ENCODE data around the gene ERC2. TPM values are rescaled to one million over a fixed set of nuclear protein-coding genes. Genes with fewer than 3 reads are reported as not detected.

The ERC2 gene
- total and polyA plus RNA-seq, 2 donors (not counting 3 experiments of a cell fraction or from before 2014, with no cell fraction given) = 5.6 to 15.5 TPM

- BruUV-seq (replicated peaks) = no TSS peak
Measured at GRCh38 chr3:55647063-55647462, 821.2 kb downstream of the ERC2 start.

More at GRCh38 chr3:55647063-55647462, 821.2 kb downstream of the ERC2 start:
- CTCF ChIA-PET = no interaction called here
- no peaks in the 10 kb centered on the region for H3K36me3 ChIP-seq (ENCODE audit: control insufficient read depth in 2 of 2, extremely low read depth in 1 of 2, insufficient read depth in 2 of 2, low read length in 2 of 2)
- dilution Hi-C loops (cut with MboI; ENCODE audit: extremely low pct_ligation_motif_present, low sequenced_read_pairs) (no loop called here), intact Hi-C loops (cut with micrococcal nuclease) (no loop called here)
- no peaks in the 10 kb centered on the region for H4K20me1 ChIP-seq (replicated peaks; ENCODE audit: control insufficient read depth, extremely low read depth, insufficient read depth, low read length)
- TF ChIP-seq POLR2A (IDR thresholded peaks at IDR 0.05; ENCODE audit: low read depth, low read length) (no peak), GATA2 (IDR thresholded peaks at IDR 0.05; ENCODE audit: insufficient read depth, insufficient read length, low read depth, low read length) (no peak), EZH2 (IDR thresholded peaks at IDR 0.05; ENCODE audit: borderline replicate concordance, low read depth, low read length, severe bottlenecking) (no peak), CTCF (IDR thresholded peaks at IDR 0.05; ENCODE audit: extremely low read depth in 1 of 2, insufficient read depth in 1 of 2, low read depth in 1 of 2, low read length in 2 of 2) (no peak), FOS (IDR thresholded peaks at IDR 0.05; ENCODE audit: borderline replicate concordance, insufficient read depth, low read length) (no peak), JUN (IDR thresholded peaks at IDR 0.05; ENCODE audit: borderline replicate concordance, insufficient read depth, insufficient read length, low read depth) (no peak), MYC (IDR thresholded peaks at IDR 0.05; ENCODE audit: low read depth, low read length) (no peak), POLR2AphosphoS5 (IDR thresholded peaks at IDR 0.05; ENCODE audit: insufficient read depth, low read depth, low read length) (no peak)
- TF ChIP-seq, protein P1, sequence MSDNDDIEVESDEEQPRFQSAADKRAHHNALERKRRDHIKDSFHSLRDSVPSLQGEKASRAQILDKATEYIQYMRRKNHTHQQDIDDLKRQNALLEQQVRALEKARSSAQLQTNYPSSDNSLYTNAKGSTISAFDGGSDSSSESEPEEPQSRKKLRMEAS (IDR thresholded peaks at IDR 0.05; ENCODE audit: insufficient read depth, insufficient read length) = no peak
- H3K27me3 ChIP-seq (ENCODE audit: control insufficient read depth in 2 of 2, insufficient read depth in 2 of 2, low read length in 2 of 2) = no peaks in the 10 kb centered on the region
- H3K27ac ChIP-seq (ENCODE audit: insufficient read depth, low read depth, low read length) = no peak overlapping the region
- no peak overlapping the region for H3K4me2 ChIP-seq (ENCODE audit: insufficient read depth, low read length)
- H3K9me1 ChIP-seq (replicated peaks; ENCODE audit: control insufficient read depth, extremely low read depth, insufficient read depth, low read length) = no peaks in the 10 kb centered on the region
- H3K4me3 ChIP-seq (replicated peaks in 1 of 3; ENCODE audit: insufficient read depth in 1 of 3, low read depth in 1 of 3, low read length in 3 of 3) = no peak overlapping the region
- no peak overlapping the region for H2AFZ ChIP-seq (ENCODE audit: low read depth, low read length)
- FAIRE-seq (no peak), DNase-seq (ENCODE audit: low read depth, low spot score) (no peak)
- H3K79me2 ChIP-seq (ENCODE audit: control insufficient read depth, insufficient read depth, low read length) = no peaks in the 10 kb centered on the region
- no peaks in the 10 kb centered on the region for H3K4me1 ChIP-seq (ENCODE audit: control insufficient read depth, extremely low read depth, insufficient read depth, low read length)
- POLR2A ChIA-PET = no interaction called here
- no peaks in the 10 kb centered on the region for H3K9me3 ChIP-seq (replicated peaks; ENCODE audit: control insufficient read depth, insufficient read depth, low read length)
- no peak overlapping the region for H3K9ac ChIP-seq (replicated peaks; ENCODE audit: extremely low read depth, insufficient read depth, low read length)
